HCT116 (cell line): ENCODE results near the gene CDH13. TPM values are rescaled to one million over a fixed set of nuclear protein-coding genes. Genes with fewer than 3 reads are reported as not detected.

Source experiments
- ATAC-seq: fragments of 200-7000 bp; cut with Tn5 transposase; 2 replicates; pipeline ENCODE4 v1.9.1; 2020; ENCODE audit warnings: mild to moderate bottlenecking, moderate library complexity
- BruUV-seq: library from RNA; stranded (reverse); fragments of 400-500 nt; replicated peaks from 2 replicates; lab custom pipeline; 2021; lab: Mats Ljungman, UMichigan
- CTCF ChIA-PET: fragments of 300-600 bp; sonication (Branson Sonifier 250); formaldehyde crosslinking; loops from one replicate; lab custom pipeline; 2021; ENCODE audit warnings: antibody characterized with exemption; lab: Charles Lee
- POLR2A ChIA-PET: fragments of 300-600, 350-600 bp; sonication (Branson Sonifier 250); formaldehyde crosslinking; loops from one replicate; lab custom pipeline; 2021; ENCODE audit warnings: antibody characterized with exemption; lab: Charles Lee
- RAD21 ChIA-PET, 2 experiments: fragments of 300-600 bp; sonication (Branson Sonifier 250); formaldehyde crosslinking; loops; one replicate each; lab custom pipeline; 2023; ENCODE audit warnings: low total read pairs in 2 of 2; ENCODE audit not compliant: uncharacterized antibody in 2 of 2, unreplicated experiment in 2 of 2, low non-redundant PET in 1 of 2; lab: Charles Lee
- DNase-seq: peaks from one replicate; pipeline ENCODE4 v3.0.0-alpha.2; 2010; ENCODE audit warnings: low read depth, low spot score
- H2AFZ ChIP-seq: fragments of 200-600 bp; shearing (Covaris generic), sonication (generic); 2 replicates; pipeline ENCODE4 v1.6.1; 2017; ENCODE audit warnings: low read depth, mixed run types, mixed read lengths, antibody characterized with exemption, low read length; ENCODE audit not compliant: poor library complexity, severe bottlenecking
- H3K27ac ChIP-seq: 2 replicates; pipeline ENCODE4 v1.5.1; 2012; ENCODE audit warnings: low read depth, low read length
- H3K27me3 ChIP-seq: fragments of 200-600 bp; sonication (generic); 2 replicates; pipeline ENCODE4 v1.6.1; 2016; ENCODE audit warnings: mixed run types, low read length, mixed read lengths; ENCODE audit not compliant: insufficient read depth
- H3K36me3 ChIP-seq, 2 experiments: fragments of 200-500 bp in 1 of 2; fragments of 200-600 bp in 1 of 2; sonication (Bioruptor generic) in 1 of 2; sonication (generic) in 1 of 2; 2 replicates each; pipeline versions ENCODE4 v1.5.1 to v1.6.1; 2014 to 2016; ENCODE audit warnings: low read length in 2 of 2, inconsistent platforms in 1 of 2, mixed read lengths in 1 of 2, mixed run types in 1 of 2; ENCODE audit not compliant: insufficient read depth in 2 of 2, control insufficient read depth in 1 of 2
- H3K4me1 ChIP-seq, 2 experiments: fragments of 200-600 bp in 1 of 2; sonication (generic) in 1 of 2; 2 replicates each; pipeline versions ENCODE4 v1.5.1 to v1.6.1; 2012 to 2017; ENCODE audit warnings: low read length in 2 of 2, inconsistent platforms in 1 of 2, mild to moderate bottlenecking in 1 of 2, mixed read lengths in 1 of 2, mixed run types in 1 of 2, moderate library complexity in 1 of 2; ENCODE audit not compliant: insufficient read depth in 2 of 2, control insufficient read depth in 1 of 2
- H3K4me2 ChIP-seq: fragments of 200-600 bp; sonication (generic); 2 replicates; pipeline ENCODE4 v1.6.1; 2017; ENCODE audit warnings: mixed run types, low read length, mixed read lengths
- H3K4me3 ChIP-seq, 2 experiments: fragments of 200-600 bp in 1 of 2; sonication (generic) in 1 of 2; replicated peaks in 1 of 2; 2 replicates each; pipeline ENCODE4 v1.5.1; 2011 to 2016; ENCODE audit warnings: low read length in 2 of 2, control low read depth in 1 of 2, low read depth in 1 of 2, mild to moderate bottlenecking in 1 of 2, mixed read lengths in 1 of 2, mixed run types in 1 of 2
- H3K79me2 ChIP-seq: fragments of 200-600 bp; sonication (generic); 2 replicates; pipeline ENCODE4 v1.6.1; 2017; ENCODE audit warnings: mild to moderate bottlenecking, mixed run types, low read length, moderate library complexity, mixed read lengths; ENCODE audit not compliant: insufficient read depth
- H3K9ac ChIP-seq: fragments of 200-600 bp; sonication (generic); 2 replicates; pipeline ENCODE4 v1.6.1; 2016; ENCODE audit warnings: low read length, mixed read lengths
- H3K9me2 ChIP-seq: fragments of 200-600 bp; sonication (generic), shearing (Covaris generic); 2 replicates; pipeline ENCODE4 v1.6.1; 2017; ENCODE audit warnings: mixed run types, mild to moderate bottlenecking, moderate library complexity; ENCODE audit not compliant: insufficient read depth
- H3K9me3 ChIP-seq, 2 experiments: fragments of 200-500 bp in 1 of 2; fragments of 200-600 bp in 1 of 2; sonication (Bioruptor generic) in 1 of 2; sonication (generic) in 1 of 2; 2 replicates each; pipeline ENCODE4 v1.6.1; 2014 to 2017; ENCODE audit warnings: low read length in 2 of 2, mixed read lengths in 2 of 2, inconsistent platforms in 1 of 2, low read depth in 1 of 2, mild to moderate bottlenecking in 1 of 2, mixed run types in 1 of 2, moderate library complexity in 1 of 2; ENCODE audit not compliant: control insufficient read depth in 1 of 2, insufficient read depth in 1 of 2
- H4K20me1 ChIP-seq: fragments of 200-600 bp; sonication (generic), shearing (Covaris generic); 2 replicates; pipeline ENCODE4 v1.6.1; 2017; ENCODE audit warnings: mixed run types, mild to moderate bottlenecking, moderate library complexity; ENCODE audit not compliant: insufficient read depth
- ATF3 ChIP-seq: IDR thresholded peaks from 2 replicates; pipeline ENCODE4 v1.6.1; 2012
- CEBPB ChIP-seq: IDR thresholded peaks from 2 replicates; pipeline ENCODE4 v1.6.1; 2012; ENCODE audit warnings: low read depth
- EGR1 ChIP-seq: IDR thresholded peaks from 2 replicates; pipeline ENCODE4 v1.6.1; 2012; ENCODE audit warnings: low read depth
- EZH2 ChIP-seq: fragments of 200-600 bp; sonication (generic); IDR thresholded peaks from 2 replicates; pipeline ENCODE4 v1.6.1; 2017; ENCODE audit warnings: antibody characterized with exemption, mixed run types
- EZH2phosphoT487 ChIP-seq: fragments of 200-600 bp; IDR thresholded peaks from 2 replicates; pipeline ENCODE4 v1.6.1; 2018; ENCODE audit warnings: antibody characterized with exemption, borderline replicate concordance
- FOSL1 ChIP-seq: IDR thresholded peaks from 2 replicates; pipeline ENCODE4 v1.6.1; 2012; ENCODE audit warnings: low read depth
- JUND ChIP-seq: IDR thresholded peaks from 2 replicates; pipeline ENCODE4 v1.6.1; 2012
- POLR2AphosphoS5 ChIP-seq: IDR thresholded peaks from 2 replicates; pipeline ENCODE4 v1.6.1; 2011; ENCODE audit warnings: mild to moderate bottlenecking, low read depth, low read length, moderate library complexity
- RAD21 ChIP-seq: IDR thresholded peaks from 2 replicates; pipeline ENCODE4 v1.6.1; 2012; ENCODE audit warnings: low read depth, mild to moderate bottlenecking
- REST ChIP-seq: IDR thresholded peaks from 2 replicates; pipeline ENCODE4 v1.6.1; 2012; ENCODE audit warnings: low read depth
- SIN3A ChIP-seq: IDR thresholded peaks from 2 replicates; pipeline ENCODE4 v1.6.1; 2012; ENCODE audit warnings: low read depth
- SP1 ChIP-seq: IDR thresholded peaks from 2 replicates; pipeline ENCODE4 v1.6.1; 2012; ENCODE audit warnings: low read depth
- SRF ChIP-seq: IDR thresholded peaks from 2 replicates; pipeline ENCODE4 v1.6.1; 2012; ENCODE audit warnings: low read depth
- ZNF274 ChIP-seq: fragments of 200-500 bp; sonication (Bioruptor generic); IDR thresholded peaks from 2 replicates; pipeline ENCODE4 v1.6.1; 2014; ENCODE audit warnings: mild to moderate bottlenecking, low read depth, low read length, inconsistent platforms
- intact Hi-C: fragments of 100-400 bp; cut with micrococcal nuclease; formaldehyde crosslinking; loops from 2 replicates; pipeline ENCODE4 v1.10.0; 2022
- total RNA-seq: library from RNA; stranded (reverse); gene quantifications from one replicate; pipeline ENCODE4 v1.2.1, GENCODE V29; 2021; ENCODE audit not compliant: unreplicated experiment
- TF ChIP-seq, protein P1 (sequence below): IDR thresholded peaks from 2 replicates; pipeline ENCODE4 v1.6.1; 2011; ENCODE audit warnings: mild to moderate bottlenecking, low read length, moderate library complexity; ENCODE audit not compliant: insufficient replicate concordance; ENCODE audit errors: extremely low read depth
- TF ChIP-seq, protein P2 (sequence below), 3 experiments: fragments of 200-600 bp in 1 of 3; sonication (generic) in 1 of 3; IDR thresholded peaks in 2 of 3; conservative IDR thresholded peaks in 1 of 3; 2 replicates each; pipeline ENCODE4 v1.5.1; 2012 to 2017; ENCODE audit warnings: low read depth in 2 of 3, low read length in 2 of 3, antibody characterized with exemption in 1 of 3, borderline replicate concordance in 1 of 3, control low read depth in 1 of 3, mild to moderate bottlenecking in 1 of 3, mixed read lengths in 1 of 3, mixed run types in 1 of 3, moderate library complexity in 1 of 3; ENCODE audit not compliant: insufficient read depth in 1 of 3

CDH13 gene
- total RNA-seq, 1 experiment from 2014 or later = not detected

DNA sequence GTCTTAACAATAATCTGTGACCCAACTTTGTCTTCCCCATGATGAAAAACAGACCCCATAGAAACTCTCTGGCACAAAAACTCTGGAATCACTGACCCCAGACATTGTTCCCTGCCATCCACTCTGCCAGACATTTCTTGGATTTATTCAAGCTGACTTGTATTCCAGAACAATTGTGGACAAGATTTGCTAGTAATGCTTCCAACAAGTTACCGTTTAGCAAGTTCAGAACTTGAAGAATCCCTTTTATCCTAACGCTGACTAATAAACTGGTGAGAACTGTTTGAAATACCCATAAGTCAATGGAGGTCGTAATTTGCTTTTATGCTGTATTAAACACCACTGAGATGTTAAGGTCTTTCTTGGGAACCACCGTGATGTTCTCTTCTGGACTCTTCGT, 1191.5 kb downstream of the CDH13 start:
- H3K27me3 ChIP-seq = no peaks in the 10 kb centered on the region
- no peaks in the 10 kb centered on the region for H3K9me3 ChIP-seq
- intact Hi-C loops = no loop called here
- peaks cover 3 to 14% of the 10 kb centered on the region in 2 experiments; a peak in 3 of 4 replicates for H3K4me1 ChIP-seq
- DNase-seq = no peak
- no TSS peak for BruUV-seq
- H3K36me3 ChIP-seq = no peaks in the 10 kb centered on the region
- H2AFZ ChIP-seq = no peak overlapping the region
- RAD21 ChIA-PET = no interaction called here
- H4K20me1 ChIP-seq = no peaks in the 10 kb centered on the region
- no peaks in the 10 kb centered on the region for H3K9me2 ChIP-seq
- no peaks in the 10 kb centered on the region for H3K79me2 ChIP-seq
- ATAC-seq = no peak
- no peak overlapping the region for H3K4me2 ChIP-seq
- H3K27ac ChIP-seq = no peak overlapping the region
- no peak overlapping the region for H3K9ac ChIP-seq
- CTCF ChIA-PET = no interaction called here
- POLR2A ChIA-PET = no interaction called here
- TF ChIP-seq RAD21 (no peak), REST (no peak), POLR2AphosphoS5 (no peak), JUND (no peak), ATF3 (no peak), SIN3A (no peak), ZNF274 (no peak), EZH2 (no peak), SRF (no peak), SP1 (no peak), CEBPB (no peak), EZH2phosphoT487 (no peak), FOSL1 (no peak), EGR1 (no peak)
- TF ChIP-seq, protein P1, sequence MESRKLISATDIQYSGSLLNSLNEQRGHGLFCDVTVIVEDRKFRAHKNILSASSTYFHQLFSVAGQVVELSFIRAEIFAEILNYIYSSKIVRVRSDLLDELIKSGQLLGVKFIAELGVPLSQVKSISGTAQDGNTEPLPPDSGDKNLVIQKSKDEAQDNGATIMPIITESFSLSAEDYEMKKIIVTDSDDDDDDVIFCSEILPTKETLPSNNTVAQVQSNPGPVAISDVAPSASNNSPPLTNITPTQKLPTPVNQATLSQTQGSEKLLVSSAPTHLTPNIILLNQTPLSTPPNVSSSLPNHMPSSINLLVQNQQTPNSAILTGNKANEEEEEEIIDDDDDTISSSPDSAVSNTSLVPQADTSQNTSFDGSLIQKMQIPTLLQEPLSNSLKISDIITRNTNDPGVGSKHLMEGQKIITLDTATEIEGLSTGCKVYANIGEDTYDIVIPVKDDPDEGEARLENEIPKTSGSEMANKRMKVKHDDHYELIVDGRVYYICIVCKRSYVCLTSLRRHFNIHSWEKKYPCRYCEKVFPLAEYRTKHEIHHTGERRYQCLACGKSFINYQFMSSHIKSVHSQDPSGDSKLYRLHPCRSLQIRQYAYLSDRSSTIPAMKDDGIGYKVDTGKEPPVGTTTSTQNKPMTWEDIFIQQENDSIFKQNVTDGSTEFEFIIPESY = no peak
- TF ChIP-seq, protein P2, sequence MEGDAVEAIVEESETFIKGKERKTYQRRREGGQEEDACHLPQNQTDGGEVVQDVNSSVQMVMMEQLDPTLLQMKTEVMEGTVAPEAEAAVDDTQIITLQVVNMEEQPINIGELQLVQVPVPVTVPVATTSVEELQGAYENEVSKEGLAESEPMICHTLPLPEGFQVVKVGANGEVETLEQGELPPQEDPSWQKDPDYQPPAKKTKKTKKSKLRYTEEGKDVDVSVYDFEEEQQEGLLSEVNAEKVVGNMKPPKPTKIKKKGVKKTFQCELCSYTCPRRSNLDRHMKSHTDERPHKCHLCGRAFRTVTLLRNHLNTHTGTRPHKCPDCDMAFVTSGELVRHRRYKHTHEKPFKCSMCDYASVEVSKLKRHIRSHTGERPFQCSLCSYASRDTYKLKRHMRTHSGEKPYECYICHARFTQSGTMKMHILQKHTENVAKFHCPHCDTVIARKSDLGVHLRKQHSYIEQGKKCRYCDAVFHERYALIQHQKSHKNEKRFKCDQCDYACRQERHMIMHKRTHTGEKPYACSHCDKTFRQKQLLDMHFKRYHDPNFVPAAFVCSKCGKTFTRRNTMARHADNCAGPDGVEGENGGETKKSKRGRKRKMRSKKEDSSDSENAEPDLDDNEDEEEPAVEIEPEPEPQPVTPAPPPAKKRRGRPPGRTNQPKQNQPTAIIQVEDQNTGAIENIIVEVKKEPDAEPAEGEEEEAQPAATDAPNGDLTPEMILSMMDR (IDR thresholded peaks at IDR 0.05 in 2 of 3, conservative IDR thresholded peaks at IDR 0.05 in 1 of 3; ENCODE audit: borderline replicate concordance in 1 of 3, insufficient read depth in 1 of 3, low read depth in 2 of 3, low read length in 2 of 3) = no peak
- TF ChIP-seq, all 23 proteins: peak for 0
- H3K4me3 ChIP-seq = no peak overlapping the region
